AG20443 (cell line): ENCODE measurements around the gene MGA.
A peak's percentile ranks its signal among the peaks of the same experiment; 100 is the strongest.

ENCODE experiments used
- DNase-seq: peaks from one replicate; pipeline ENCODE4 v3.0.0; 2012; ENCODE audit warnings: low spot score, mixed read lengths

The MGA gene

GRCh38 chr15:41782371-41783282 lies 122.4 kb downstream of the MGA start:
- no peak for DNase-seq

GRCh38 chr15:41783296-41783695 lies 123.1 kb downstream of the MGA start:
- no peak for DNase-seq

DNA sequence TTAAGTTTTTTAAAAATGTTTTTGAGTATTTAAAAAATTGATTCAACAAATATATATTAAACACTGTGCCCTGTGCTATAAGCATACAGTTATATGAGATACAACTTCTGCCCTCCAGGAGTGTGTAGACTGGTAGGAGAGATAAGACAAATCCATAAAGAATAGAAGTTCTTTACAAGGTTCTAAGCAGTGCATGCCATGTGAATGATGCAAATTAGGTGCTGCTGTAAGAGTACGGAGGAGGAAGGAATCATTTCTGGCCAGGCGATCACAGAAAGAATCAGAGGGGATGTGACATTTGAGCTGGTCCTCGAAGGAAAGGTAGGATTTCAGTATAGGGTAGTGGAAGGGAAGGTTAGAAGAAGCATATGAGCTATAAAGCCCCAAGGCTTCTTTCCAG lies 128.1 kb downstream of the MGA start:
- DNase-seq: no peak

GRCh38 chr15:41789236-41789635 lies 129.0 kb downstream of the MGA start:
- no peak for DNase-seq

- no peak for DNase-seq
Measured at GRCh38 chr15:41789662-41790061, 129.5 kb downstream of the MGA start.

DNA sequence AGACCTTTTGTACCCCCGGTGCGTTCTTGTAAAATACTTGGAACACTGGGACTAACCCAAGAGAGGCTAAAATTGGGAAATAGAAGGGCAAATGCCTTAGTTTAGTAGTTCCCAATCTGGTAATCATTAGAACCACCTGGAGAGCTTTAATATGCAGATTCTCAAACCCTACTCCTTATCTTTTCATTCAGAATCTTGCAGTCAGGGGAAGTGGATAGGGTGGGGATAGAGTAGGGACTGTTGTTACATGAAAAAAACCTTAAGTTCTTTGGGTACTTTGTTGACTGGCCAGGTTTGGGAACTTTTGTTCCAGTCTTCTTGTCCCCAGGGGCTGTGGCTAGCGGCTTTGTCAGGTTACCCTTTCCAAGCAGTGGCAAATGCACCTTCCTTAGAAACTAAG lies 130.0 kb downstream of the MGA start:
- DNase-seq: no peak

GRCh38 chr15:41790756-41791546 lies 130.7 kb downstream of the MGA start:
- peak; percentile 51 for DNase-seq

DNA sequence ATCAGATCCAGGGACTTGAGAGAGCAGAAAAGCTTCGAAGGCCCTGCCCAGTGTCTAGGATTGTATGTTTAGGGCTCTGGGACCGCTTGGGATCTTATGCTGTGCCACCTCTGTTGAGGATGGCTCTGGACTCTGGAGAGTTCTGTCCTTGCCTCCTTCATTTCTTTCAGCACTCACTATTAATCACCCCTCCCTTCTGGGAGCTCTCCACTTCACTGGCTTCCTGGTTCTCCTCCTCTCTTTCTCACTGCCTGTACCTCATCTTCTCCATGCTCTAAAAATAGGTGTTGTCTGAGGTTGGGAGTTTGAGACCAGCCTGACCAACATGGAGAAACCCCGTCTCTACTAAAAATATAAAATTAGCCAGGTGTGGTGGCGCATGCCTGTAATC lies 131.3 kb downstream of the MGA start:
- no peak for DNase-seq

- DNase-seq: no peak
Measured at GRCh38 chr15:41792000-41792637, 131.9 kb downstream of the MGA start.

- peak; percentile 51 for DNase-seq
Measured at GRCh38 chr15:41794081-41794480, 133.9 kb downstream of the MGA start.

DNA sequence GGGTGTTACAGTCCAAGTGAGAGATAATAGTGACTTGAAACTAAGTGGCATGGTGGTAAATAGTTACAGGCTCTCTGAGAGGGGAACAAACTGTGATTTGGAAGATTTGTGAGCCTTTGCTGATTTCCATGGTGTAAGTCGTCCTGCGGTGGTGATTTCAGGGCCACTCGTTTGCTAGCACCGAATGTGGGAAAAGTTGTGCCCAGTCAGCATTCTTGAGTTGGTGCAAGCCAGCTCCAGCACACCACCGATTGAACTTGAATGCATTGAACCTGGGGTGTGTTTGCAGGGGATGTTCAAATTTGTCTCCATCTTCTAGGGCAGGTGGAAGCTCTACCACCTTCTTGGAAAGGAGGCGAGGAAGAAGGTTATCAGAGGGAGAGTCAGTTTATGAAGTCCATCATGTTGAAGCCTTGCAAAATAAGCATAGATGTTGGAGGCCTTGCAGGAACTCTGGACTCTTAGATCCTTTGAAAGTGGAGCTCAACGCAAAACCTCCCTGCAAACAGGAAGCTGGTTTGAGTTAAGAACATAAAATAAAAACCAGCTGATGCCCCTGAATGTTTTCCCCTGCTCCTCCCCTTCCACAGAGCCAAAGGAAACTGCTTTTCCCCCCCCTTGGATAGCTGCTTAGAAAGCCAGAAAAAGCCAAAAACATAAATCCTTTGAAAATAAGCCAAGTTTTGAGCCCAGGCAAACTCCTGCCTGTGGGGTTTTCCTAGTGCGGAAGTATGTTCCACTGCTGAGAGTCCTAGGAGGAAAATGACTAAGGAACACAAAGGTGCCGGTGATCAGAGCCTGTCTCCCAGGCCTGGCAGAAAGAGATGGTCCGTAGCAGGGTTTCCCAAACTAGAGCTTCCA lies 136.0 kb downstream of the MGA start:
- DNase-seq: peak; percentile 71

GRCh38 chr15:41797201-41797944 lies 137.2 kb downstream of the MGA start:
- DNase-seq: no peak

DNA sequence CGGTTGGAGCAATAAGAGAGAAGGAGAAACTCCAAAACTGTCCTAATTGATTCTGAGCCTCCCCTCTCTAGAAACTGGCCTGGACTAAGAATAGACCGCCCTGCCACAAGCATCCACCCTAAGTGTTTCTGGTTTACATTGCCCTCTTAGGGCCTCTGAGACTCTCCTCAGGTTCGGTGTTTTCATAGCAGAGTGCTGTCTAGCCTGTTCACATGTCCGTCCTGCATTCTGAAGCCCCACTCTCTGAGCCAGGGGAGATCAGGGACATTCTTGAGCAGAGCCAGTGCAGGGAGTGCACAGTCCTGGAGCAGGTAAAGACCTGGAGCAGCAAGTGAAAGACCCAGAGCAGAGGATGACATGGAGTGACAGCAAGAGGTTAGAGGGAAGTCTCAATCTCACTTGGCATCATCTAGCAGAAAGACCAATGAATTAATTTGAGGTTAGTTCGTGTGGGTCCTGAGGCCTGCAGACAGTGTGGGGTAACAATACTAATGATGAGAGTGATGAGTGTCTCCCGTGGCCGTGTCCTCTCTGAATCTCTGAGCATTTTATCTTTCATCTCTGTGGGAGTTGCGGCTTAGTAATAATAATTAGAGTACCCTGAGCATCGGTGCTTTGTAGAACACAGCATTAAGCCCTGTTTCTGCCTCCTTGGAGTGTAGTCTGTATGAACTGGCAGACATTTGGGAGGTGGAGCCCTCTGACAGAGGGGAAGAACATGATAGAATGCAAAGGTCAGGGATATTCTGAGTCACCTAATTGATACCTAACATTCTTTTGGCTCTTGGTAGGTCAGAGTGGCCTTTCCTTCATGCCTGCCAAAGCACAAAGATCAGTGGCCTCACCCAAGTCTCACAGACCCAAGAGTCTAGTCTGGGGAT lies 138.6 kb downstream of the MGA start:
- peak; percentile 37 for DNase-seq

DNA sequence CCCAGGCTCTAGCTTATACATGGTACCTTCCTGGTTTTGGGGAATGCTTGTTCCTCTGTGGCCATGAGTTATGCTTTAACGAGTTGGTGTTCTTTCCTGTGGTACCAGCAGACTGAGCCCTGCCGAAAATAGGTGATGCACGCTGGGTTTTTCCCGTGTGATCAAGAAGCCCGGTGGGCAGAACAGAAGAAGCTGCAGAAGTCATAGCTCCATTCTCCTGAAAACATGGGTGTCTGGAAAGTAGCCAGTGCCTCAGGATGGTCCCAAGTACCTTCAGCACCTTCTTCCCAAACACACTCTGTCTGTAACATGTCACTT lies 139.2 kb downstream of the MGA start:
- DNase-seq: no peak

DNA sequence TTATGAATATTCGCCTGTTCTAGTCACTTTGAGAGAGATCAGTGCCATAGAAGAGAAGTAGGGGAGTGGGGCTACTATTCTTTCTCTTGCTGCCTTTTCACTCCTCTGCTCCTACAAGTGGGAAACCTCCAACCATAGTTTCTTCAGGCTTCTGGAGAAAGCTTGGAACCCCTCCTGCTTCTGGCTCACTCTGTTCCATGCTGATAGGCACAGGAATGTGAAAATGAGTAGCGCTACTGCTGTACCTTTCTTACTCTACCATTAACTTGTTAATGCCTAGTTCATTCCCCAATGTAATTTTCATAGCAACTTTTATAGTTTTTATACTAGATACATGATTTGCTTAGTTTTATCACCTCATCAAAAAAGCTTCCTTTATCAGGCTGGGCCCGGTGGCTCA lies 141.0 kb downstream of the MGA start:
- no peak for DNase-seq

- no peak for DNase-seq
Measured at GRCh38 chr15:41801850-41802455, 141.7 kb downstream of the MGA start.

- DNase-seq: no peak
Measured at GRCh38 chr15:41804361-41804760, 144.2 kb downstream of the MGA start.

- no peak for DNase-seq
Measured at GRCh38 chr15:41804916-41805666, 144.9 kb downstream of the MGA start.

- DNase-seq: no peak
Measured at GRCh38 chr15:41805711-41806110, 145.5 kb downstream of the MGA start.
